GM21723 (cell line): Measurements from ENCODE around the gene AKT1.

Source experiments
- ATAC-seq: cut with Tn5 transposase; IDR thresholded peaks from one replicate; pipeline ENCODE4 v1.9.1; 2021; ENCODE audit warnings: mild to moderate bottlenecking, moderate library complexity; ENCODE audit not compliant: unreplicated experiment

Gene AKT1

GRCh38 chr14:104786726-104787675 lies 8.5 kb downstream of the AKT1 start:
- ATAC-seq: no peak

GRCh38 chr14:104786091-104786586 lies 9.4 kb downstream of the AKT1 start:
- ATAC-seq: no peak

DNA sequence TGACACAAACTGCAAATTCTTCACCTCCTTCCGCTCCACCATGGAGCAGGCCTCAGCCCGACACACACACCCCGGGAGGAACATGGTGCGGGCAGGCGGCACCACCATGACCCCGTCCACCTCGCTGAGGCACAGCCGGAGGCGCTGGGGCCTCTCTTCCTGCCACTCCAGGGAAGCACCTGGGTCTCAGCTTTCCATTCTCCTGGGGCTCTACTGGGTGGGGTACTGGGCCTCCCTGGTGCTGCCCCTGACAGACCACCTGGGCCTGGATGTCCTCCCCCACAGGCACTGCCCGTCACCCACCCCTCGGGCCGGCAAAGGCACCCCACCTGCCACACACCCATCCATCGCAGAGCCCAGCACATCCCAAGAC lies 9.9 kb downstream of the AKT1 start:
- no peak for ATAC-seq

DNA sequence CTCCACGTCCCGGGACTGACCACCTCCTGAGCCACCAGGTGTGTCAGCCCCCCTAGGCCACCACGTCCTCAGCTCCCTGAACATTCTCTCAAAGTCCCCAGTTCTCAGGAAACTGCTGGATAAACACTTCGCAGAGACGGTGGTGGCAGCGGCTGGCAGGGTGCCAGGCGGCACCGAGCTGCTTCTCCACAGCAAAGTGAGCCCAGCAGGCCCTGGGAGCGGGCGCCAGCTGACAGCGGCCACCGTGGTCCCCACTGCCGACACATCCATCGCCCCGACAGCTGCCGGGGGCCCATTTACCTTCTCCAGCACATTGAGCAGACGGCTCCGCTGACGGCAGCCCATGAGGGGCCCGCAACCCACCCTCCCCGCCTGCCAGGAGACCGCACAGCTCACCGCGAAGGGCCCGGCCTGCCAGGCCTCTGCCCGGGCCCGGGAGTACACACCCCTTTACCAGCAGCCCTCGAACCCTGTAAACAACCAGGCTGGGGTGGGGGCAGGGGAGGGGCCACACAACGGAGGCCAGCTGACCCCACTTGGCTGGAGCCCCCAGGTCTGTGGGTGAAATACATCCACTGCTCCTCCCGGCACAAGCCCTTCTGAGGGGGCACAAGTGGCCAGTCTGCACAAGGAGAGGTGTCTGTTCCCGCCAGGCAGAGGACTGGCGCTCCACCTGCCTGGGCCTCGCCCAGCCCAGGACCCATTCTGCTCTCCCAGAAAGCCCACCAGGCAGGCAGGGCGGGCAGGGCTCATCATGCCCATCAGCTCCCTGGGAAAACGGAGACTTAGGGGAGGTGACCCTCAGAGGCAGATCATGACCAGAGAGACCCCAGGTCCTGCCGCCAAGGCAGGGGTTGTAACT lies 10.5 kb downstream of the AKT1 start:
- ATAC-seq: no peak

- ATAC-seq: no peak
Measured at GRCh38 chr14:104784218-104784568, 11.4 kb downstream of the AKT1 start.

DNA sequence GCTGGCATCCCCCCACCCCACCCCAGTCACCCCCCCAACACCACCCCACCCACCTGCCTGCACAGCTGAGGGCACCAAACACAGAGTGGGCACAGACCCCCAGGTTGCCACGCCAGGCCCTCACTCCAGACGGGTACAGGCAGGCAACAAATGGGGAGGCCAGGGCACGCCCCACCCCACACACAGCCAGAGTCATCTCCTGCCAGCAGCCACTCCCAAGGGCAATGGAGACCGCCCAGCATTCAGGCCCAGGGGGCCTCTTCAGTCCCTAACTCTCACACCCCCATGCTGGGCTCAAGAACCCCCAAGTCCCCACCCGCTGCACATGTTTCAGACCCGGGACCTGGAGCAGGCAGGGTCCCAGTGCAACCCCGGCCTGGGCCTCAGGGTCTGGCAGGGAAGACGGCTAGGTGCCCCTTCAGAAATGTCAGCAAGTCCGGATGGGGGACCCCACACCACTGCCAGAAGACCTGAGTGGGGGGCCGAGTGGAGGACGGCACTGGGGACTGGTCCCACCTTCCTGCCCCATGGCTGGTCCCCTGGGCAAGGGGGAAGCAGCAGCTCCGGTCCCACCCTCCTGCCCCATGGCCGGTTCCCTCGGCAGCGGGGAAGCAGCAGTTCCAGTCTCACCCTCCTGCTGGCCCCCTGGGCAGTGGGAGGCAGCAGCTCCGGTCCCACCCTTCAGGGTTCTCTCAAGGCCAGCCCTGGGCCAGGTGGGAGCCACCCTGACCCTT lies 11.9 kb downstream of the AKT1 start:
- no peak for ATAC-seq

GRCh38 chr14:104782808-104783139 lies 12.8 kb downstream of the AKT1 start:
- ATAC-seq: no peak

DNA sequence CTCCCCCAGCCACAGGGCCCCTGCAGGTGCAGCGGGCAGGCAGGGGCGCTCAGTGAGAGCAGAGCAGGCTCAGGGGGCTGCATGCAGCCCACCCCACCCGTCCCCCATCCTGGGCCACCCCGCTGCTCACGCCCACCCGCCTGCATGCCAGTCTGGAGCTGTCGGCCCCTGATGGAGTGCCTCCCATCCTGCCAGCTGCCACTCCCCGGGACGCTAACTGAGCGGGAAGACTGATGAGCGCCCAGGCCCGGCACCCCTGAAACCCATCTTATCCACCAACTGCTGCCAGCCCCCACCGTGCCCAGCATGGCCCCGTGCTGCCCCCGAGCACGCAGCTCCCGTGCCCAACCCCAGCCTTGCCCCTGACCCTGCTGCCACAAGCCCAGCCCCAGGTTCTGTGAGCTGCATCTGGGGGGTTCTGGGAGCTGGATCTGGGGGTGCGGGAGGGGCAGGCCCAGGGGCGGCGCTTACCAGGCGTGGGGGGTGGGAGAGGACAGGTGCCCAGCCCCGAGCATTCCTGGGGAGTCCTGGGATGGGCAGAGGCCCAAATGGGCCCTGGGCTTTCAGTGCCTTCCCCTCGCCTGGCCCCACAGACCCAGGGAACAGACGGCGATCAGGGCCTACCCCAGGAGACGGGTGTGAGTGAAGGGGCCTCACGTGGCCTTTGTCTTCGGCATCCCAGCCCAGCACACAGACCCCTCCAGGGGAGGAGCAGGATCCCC lies 13.3 kb downstream of the AKT1 start:
- ATAC-seq: no peak

GRCh38 chr14:104781271-104782077 lies 14.1 kb downstream of the AKT1 start:
- no peak for ATAC-seq

DNA sequence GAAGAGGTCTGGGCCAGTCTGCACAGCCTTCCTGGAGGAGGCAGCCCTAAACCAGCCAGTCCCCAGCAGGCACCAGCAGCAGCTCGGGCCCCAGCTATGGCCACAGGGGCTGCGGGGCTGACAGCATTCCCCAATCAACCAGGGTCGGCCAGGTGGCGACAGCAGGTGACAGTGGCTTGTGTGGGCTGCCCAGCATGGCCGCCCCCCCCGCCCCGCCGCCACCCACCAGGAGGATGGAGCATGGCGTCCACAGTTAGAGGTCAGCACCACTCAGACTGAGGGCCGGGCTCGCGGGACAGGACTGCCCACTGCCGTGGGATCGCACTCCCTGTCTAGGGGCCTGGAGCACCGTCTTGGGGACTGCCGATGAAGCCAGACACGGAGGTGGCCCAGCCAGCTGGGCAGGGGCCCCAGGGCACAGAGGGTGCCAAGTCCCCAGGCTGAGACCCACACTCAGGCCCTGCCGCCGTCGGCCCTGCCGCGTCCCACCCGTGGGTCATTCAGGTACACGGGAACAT lies 15.0 kb downstream of the AKT1 start:
- ATAC-seq: no peak

GRCh38 chr14:104779776-104780512 lies 15.6 kb downstream of the AKT1 start:
- no peak for ATAC-seq

DNA sequence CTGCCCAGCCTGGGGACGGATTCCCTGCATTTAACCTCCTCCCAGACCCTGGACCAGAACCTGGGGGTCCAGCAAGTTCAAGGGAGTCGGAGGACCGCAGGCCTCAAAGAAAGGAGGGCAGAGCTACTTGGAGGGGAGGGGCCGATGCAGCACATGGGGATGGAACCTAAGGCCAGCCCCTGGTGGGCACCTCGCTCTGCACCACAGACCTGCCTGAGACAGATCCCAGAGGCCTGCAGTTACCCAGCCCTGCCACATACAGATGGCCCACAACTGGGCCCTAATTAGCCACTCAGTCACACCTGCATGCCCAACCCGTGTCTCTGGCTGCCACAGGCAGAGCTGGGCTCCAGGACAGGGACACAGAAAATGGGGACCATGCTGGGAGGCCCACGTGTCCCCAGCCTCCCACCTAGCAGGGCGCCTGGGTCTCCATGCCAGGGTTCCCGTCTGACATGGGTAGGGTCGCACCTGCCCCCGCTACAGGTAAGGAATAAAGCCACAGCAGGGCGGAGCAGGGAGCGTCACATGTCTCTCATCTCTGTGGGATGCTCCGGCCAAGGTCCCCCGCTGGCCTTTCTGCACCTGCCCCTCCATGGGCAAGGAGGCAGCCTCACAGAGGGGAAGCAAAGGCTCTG lies 16.7 kb downstream of the AKT1 start:
- ATAC-seq: no peak

GRCh38 chr14:104777808-104778249 lies 17.7 kb downstream of the AKT1 start:
- no peak for ATAC-seq

DNA sequence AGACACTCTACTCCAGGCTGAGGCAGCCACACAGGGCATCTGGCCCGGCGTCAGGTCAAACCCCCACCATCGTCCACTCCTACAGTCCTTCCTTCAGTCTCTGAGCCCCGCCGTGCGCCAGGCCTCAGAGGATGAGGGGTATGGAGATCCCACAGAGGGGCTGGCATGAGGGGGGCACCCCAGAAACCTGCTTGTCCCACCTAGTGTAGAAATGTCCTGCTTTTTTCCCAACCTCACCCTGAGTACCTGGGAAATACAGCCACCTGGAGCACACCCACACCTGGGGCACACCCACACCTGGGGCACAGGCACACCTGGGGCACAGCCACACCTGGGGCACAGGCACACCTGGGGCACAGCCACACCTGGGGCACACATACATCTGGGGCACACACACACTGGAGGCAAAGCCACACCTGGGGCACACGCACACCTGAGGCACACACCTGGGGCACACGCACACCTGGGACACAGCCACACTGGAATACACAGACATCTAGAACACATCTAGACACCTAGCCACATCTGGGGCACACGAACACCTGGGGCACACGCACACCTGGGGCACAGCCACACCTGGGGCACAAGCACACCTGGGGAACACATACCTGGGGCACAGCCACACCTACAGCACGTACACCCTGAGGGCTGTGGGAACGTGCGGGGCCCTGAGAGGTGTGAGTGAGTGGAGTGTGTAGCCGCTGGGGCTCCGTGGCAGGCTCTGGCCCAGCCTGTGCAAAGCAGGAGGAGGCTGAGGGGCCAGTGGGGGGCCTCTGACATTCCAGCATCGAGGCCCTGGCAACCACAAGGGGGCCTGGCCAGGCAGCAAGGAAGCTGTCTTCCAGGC lies 18.4 kb downstream of the AKT1 start:
- ATAC-seq: no peak

DNA sequence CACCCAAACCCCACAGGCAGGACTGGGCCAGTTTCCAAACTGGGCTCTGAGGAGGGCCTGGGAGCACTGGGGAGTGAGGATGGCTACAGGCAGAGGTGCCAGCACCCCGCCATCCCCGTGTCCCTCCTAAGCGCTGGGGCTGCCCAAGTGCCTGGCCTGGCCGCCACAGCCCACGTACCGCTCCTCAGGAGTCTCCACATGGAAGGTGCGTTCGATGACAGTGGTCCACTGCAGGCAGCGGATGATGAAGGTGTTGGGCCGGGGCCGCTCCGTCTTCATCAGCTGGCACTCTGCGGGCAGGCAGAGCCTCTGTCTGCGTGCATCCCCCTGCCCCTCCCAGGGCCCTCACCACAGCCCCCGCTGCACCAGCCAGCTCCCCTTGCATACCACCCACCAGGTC lies 19.1 kb downstream of the AKT1 start:
- ATAC-seq: no peak

DNA sequence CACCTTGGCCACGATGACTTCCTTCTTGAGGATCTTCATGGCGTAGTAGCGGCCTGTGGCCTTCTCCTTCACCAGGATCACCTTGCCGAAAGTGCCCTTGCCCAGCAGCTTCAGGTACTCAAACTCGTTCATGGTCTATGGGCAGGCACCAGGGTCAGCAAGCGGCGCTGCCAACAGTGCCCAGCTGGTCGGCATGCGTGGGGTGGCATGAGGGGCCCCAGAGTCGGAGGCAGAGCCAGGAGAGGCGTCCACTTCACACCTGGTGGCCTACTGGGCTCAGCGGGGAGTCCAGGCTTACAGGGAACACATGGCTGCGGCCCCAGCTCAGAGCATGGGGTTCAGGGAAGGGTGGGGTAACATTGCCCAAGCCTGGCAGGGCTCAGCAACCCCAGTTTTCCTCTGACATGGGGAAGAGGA lies 20.5 kb downstream of the AKT1 start:
- no peak for ATAC-seq

DNA sequence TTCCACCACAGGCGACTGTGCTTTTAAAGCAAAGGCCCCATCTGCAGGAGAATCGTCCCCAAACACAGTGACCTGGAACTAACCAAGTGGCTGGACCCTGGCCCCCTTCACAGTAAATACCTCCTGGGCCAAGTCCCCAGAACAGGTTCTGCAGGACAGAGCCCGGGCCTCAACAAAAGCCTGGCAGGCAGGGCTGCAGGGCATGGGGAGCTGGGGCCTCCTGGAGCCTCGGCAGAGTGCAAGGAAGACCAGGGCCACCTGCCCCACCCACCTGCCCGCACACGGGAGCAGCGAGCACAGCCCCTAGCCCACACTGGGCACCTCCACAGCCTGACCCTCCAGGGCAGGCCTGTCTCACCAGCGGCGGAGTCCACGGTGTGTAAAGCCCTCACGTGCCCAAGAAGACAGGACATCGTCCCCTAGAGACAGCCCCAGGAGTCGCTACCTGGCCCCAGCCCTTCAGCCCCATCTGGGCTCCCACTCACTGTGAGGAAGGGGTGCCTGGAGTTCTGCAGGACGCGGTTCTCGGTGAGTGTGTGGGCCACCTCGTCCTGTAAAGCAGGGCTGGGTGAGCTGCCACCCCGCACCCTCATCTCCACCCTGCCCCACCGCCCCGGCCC lies 21.0 kb downstream of the AKT1 start:
- ATAC-seq: no peak
